ENCODE results near the gene TENT4B. TPM values are rescaled to one million over a fixed set of nuclear protein-coding genes. Genes with fewer than 3 reads are reported as not detected.

Gene TENT4B
- total RNA-seq, 2 experiments from 2014 or later: 17.5 to 18.0 TPM

DNA sequence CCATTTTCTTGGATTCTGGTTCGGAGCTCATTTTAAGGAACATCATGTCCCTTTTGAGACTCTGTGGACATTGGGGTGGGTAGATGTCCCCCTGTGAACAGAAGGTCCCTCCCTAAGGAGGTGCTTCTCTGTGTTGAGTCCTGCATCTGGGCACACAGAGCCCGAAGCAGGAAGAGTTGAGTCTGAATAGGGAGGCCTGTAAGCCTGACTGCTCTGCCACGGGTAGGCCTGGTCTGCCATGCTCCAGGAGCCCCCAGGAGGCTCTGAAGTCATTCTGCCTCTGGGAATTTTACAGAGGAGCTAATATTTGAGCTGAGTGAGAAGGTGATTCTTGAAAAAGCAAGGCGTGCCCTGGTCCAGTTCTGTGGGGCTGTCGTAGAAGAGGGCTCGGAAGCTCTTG lies 50.6 kb downstream of the TENT4B start:
- Mint-ChIP-seq H3K27ac (no peak overlapping the region), H3K36me3 (ENCODE audit: low read depth) (peaks cover 2% of the 10 kb centered on the region), H3K9me3 (no peaks in the 10 kb centered on the region), H3K4me3 (no peak overlapping the region), H3K27me3 (no peaks in the 10 kb centered on the region), H3K4me1 (peaks cover 42% of the 10 kb centered on the region)
- CTCF ChIA-PET: interaction anchor here (0.7 to 2.0 kb wide), 5 partner anchors 9 to 179 kb away, joined by 3 to 11 read pairs (median 3); partner anchors contain the start of gene CNEP1R1
- POLR2A ChIA-PET: interaction anchor here (1.4 kb wide), 1 partner anchor 49 kb away, joined by 3 read pairs; no protein-coding TSS in a partner anchor
- no peak for DNase-seq

DNA sequence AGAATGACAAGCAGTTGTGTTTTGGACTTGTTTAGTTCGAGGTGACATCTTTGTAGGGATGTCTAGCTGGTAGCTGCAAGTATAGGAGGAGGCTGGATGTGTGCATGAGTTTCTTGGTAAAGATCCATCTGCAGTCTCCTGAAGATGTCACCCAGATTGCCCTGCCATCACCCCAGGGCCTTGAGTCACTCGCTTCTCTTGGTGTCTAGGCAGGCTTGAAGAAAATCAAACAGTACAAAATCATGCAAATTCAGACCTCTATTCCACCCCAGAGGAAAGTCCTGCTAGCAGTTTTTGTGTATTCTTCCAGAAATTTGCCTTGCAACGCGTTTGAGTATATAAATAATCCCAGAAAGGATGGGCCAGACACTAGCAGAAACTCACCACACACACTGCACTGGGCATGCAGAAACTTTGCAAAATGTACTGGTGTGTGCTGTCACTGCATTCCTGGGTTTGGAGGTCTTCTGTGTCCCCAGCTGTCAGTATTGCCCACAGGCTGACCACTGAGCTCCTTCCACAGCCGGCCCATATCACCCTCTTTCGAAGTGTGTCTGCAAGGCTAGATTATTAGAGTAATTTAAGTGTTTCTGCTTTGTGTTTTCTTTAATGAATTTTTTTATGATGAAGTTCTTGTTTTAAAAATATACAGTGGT lies 51.5 kb downstream of the TENT4B start:
- POLR2A ChIA-PET: no interaction called here
- CTCF ChIA-PET: interaction anchor here (0.7 to 1.1 kb wide), 3 partner anchors 9 to 179 kb away, joined by 3 read pairs; partner anchors contain the start of gene CNEP1R1
- Mint-ChIP-seq H3K4me1 (peaks cover 38% of the 10 kb centered on the region), H3K9me3 (no peaks in the 10 kb centered on the region), H3K36me3 (ENCODE audit: low read depth) (peaks cover 2% of the 10 kb centered on the region), H3K27me3 (no peaks in the 10 kb centered on the region), H3K4me3 (no peak overlapping the region), H3K27ac (no peak overlapping the region)
- no peak for DNase-seq

DNA sequence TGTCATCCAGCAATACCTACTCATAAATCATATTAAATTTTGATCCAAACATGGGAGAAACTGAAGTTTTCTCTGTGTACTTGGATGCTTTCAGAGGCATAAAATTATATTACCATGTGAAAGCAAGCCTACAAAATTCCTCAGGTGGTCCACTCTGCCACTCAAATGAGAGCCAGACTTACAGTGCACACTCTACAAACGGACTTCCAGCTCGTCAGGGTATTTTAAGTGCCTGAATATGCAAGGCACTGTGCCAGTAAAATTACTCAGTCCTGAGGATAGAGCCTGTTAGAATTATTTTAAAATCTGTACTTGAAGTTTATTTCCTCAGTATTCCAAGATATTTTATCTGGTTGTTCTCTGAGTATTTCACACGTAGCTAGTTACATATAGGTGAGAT lies 54.5 kb downstream of the TENT4B start:
- H3K4me3 Mint-ChIP-seq: no peak overlapping the region
- DNase-seq: no peak
- no peaks in the 10 kb centered on the region for H3K27me3 Mint-ChIP-seq
- H3K27ac Mint-ChIP-seq: no peak overlapping the region
- H3K4me1 Mint-ChIP-seq: peaks cover 34% of the 10 kb centered on the region
- CTCF ChIA-PET: interaction anchor here (0.6 to 8.5 kb wide), 4 partner anchors 9 to 598 kb away, joined by 3 to 191 read pairs (median 44); partner anchors contain the start of gene CNEP1R1
- POLR2A ChIA-PET: interaction anchor here (0.7 to 1.6 kb wide), 2 partner anchors 11 to 141 kb away, joined by 4 to 5 read pairs; no protein-coding TSS in a partner anchor
- no peaks in the 10 kb centered on the region for H3K9me3 Mint-ChIP-seq
- peaks cover 7% of the 10 kb centered on the region for H3K36me3 Mint-ChIP-seq (ENCODE audit: low read depth)

DNA sequence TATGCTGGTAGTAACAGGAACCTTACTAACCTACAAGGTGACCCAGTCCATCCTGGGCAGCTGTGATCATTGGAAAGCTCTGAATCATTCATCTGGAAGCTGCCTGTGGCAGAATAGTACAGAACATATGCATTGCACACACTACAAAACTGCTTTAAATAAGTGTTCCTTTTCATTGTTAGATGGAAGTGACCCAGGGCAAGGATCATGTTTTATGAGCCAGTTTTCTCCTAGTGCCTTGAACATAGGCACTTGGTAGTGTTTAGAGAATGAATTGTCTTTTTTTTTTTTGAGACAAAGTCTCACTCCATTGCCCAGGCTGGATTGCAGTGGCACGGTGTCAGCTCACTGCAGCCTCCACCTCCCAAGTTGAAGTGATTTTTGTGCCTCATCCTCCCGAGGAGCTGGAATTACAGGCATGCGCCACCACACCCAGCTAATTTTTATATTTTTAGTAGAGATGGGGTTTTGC lies 55.4 kb downstream of the TENT4B start:
- Mint-ChIP-seq H3K27ac (no peak overlapping the region), H3K27me3 (no peaks in the 10 kb centered on the region), H3K4me1 (peaks cover 27% of the 10 kb centered on the region), H3K36me3 (ENCODE audit: low read depth) (peaks cover 14% of the 10 kb centered on the region), H3K9me3 (no peaks in the 10 kb centered on the region), H3K4me3 (no peak overlapping the region)
- CTCF ChIA-PET: interaction anchor here (2.2 to 8.5 kb wide), 4 partner anchors 10 to 597 kb away, joined by 4 to 191 read pairs (median 57); partner anchors contain the start of gene CNEP1R1
- no peak for DNase-seq
- POLR2A ChIA-PET: interaction anchor here (0.7 to 1.6 kb wide), 2 partner anchors 11 to 142 kb away, joined by 4 to 5 read pairs; no protein-coding TSS in a partner anchor

DNA sequence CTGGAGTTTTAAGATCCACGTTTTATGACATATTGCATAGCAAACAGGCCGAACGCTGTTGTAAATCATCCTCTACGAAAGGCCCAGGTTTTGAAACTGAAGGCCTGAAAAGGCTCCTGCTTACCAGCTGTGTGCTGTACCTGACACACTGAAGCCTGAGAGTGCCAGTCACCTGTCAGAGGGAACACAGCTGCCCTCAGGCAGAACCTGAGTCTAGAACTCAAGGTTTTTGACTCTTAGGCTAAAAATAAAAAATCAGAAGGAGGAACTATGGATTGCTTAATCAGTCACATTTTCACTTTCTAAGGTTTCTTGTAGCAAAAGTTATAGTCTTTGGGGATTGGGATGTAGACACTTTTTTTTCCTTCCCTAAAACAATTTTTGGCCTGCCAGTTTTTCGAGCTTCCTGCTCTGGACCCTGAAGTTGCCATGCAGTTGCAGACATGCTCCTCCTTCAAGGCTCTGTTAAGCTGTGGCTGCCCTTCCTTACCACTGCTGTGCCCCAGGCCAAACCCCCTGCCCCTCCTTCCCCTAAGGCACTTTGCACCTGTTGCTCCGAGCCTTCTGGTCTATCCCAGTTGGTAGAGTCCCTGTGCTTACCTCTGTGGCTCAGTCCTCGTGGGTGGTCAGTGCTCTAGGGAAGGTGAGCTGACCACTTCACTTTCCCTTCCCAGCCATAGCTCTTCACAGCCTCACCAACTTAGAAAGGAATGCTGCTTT lies 56.6 kb downstream of the TENT4B start:
- Mint-ChIP-seq H3K4me3 (no peak overlapping the region), H3K27me3 (no peaks in the 10 kb centered on the region), H3K4me1 (peaks cover 29% of the 10 kb centered on the region), H3K36me3 (ENCODE audit: low read depth) (peaks cover 17% of the 10 kb centered on the region), H3K9me3 (no peaks in the 10 kb centered on the region), H3K27ac (peak overlapping the region; percentile 4)
- POLR2A ChIA-PET: interaction anchor here (1.0 to 3.4 kb wide), 5 partner anchors 54 to 184 kb away, joined by 5 to 26 read pairs (median 9); partner anchors contain the start of genes CNEP1R1 and HEATR3
- DNase-seq: no peak
- CTCF ChIA-PET: interaction anchor here (0.5 to 8.5 kb wide), 42 partner anchors 11 to 597 kb away, joined by 3 to 191 read pairs (median 4); partner anchors contain the start of genes CNEP1R1 and HEATR3

DNA sequence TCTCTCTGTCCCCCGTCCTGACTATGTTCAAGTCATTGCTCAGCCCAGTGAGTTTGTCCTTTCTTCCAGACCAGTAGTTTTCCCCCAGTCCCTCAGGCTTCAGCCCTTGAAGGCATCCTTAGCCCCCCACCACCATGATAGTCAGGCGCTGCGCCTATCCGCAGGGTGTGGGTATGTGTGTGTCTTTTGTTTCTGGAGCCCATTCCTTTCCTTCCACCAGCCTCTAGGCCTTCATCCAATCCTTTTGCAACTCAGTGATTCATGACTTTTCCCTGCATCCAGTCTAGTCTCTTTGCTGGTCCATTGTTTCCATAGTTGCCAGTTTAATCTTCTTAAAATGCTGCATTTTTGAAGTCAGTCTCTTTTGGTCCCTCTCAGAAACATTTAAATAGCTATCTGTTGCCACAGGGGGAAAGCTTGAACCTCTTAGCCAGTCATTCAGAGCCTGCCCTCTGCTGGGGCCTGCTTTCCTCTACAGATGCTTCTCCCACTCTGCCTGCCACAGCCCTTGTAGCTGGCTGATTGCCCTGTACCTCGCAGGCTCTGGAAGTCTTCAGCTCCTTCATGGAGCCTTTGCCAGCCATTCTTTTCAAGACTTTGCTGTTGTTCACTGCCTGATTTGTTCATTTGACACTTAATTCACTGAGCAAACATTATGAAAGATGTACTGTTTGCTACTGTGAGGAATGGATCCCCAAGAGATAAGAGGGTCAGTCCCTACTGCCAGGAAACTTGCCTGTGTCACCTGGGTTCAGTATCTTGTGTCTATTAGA lies 57.3 kb downstream of the TENT4B start:
- Mint-ChIP-seq H3K27ac (peak overlapping the region; percentile 4), H3K36me3 (ENCODE audit: low read depth) (peaks cover 20% of the 10 kb centered on the region), H3K9me3 (no peaks in the 10 kb centered on the region), H3K27me3 (no peaks in the 10 kb centered on the region), H3K4me1 (peaks cover 35% of the 10 kb centered on the region), H3K4me3 (no peak overlapping the region)
- peak; percentile 76 for DNase-seq
- POLR2A ChIA-PET: interaction anchor here (0.8 to 3.4 kb wide), 9 partner anchors 55 to 534 kb away, joined by 3 to 26 read pairs (median 5); partner anchors contain the start of genes CNEP1R1 and HEATR3
- CTCF ChIA-PET: interaction anchor here (0.5 to 8.5 kb wide), 53 partner anchors 10 to 596 kb away, joined by 3 to 191 read pairs (median 4); partner anchors contain the start of genes CNEP1R1 and HEATR3

DNA sequence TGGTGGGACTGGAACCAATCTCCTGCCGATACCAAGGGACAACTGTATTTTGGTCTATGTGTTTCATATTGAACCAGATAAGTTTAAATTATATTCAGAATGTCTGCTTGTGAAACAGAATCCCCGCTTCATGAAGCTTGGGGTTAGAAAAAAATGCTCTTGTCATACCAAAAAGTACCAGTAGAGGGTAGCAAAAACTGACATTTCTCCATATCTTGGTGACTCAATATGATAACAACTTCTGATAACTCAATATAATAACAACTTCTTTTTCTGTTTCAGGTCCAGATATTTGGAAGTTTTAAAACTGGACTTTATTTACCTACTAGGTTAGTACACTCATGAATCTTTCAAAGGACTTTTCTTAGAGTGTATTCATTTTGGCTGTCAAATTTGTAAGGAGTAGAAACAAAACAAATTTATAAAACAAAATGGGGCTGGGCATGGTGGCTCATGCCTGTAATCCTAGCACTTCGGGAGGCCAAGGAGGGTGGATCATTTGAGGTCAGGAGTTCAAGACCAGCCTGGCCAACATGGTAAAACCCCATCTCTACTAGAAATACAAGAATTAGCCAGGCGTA lies 60.9 kb downstream of the TENT4B start:
- peaks cover 29% of the 10 kb centered on the region for H3K36me3 Mint-ChIP-seq (ENCODE audit: low read depth)

DNA sequence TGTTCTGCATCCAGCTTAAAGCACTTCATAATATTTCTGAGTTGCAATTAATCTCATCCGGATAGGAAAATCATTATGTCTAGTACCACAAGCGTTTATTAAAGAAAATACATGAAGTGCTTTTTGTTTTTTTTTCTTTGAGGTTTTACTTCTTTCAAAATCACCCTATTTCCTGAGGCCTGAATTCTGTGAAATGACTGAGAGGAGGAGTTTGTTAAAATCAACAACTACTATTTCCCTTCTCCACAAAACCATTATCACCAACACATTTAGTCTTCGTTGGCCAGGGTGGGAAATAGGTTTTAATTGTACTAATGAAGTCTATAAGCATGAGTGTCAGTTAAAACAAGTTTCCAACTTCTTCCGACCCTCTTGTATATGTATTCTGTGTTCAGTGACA lies 62.6 kb downstream of the TENT4B start:
- peak overlapping the region; percentile 83 for H3K27ac Mint-ChIP-seq

More for the DNA sequence above, 60.9 kb downstream of the TENT4B start:
- Mint-ChIP-seq H3K27ac (peak overlapping the region; percentile 78), H3K4me3 (no peak overlapping the region), H3K4me1 (peaks cover 48% of the 10 kb centered on the region), H3K9me3 (no peaks in the 10 kb centered on the region), H3K27me3 (no peaks in the 10 kb centered on the region)
- DNase-seq: no peak
- CTCF ChIA-PET: interaction anchor here (0.6 to 8.5 kb wide), 11 partner anchors 10 to 454 kb away, joined by 3 to 85 read pairs (median 5); partner anchors contain the start of gene CNEP1R1
- POLR2A ChIA-PET: interaction anchor here (0.6 to 2.1 kb wide), 4 partner anchors 52 to 148 kb away, joined by 3 to 7 read pairs (median 3); partner anchors contain the start of genes ADCY7 and HEATR3

DNA sequence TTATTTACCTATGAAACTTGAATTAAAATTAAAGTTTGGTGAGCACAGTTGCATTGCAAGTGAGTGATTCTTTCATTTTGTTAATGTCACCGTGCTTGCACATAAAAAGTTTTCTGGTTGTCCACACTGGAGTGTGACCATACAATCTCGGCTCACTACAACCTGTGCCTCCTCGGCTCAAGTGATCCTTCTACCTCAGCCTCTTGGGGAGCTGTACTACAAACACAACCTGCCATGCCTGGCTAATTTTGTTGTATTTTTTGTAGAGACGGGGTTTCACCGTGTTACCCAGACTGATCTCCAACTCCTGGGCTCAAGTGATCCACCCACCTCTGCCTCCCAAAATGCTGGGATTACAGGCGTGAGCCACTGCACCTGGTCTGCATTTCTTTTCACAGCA lies 63.1 kb downstream of the TENT4B start:
- Mint-ChIP-seq H3K9me3 (no peaks in the 10 kb centered on the region), H3K4me3 (peak overlapping the region; percentile 70), H3K27me3 (no peaks in the 10 kb centered on the region), H3K27ac (peak overlapping the region; percentile 83), H3K4me1 (peaks cover 37% of the 10 kb centered on the region), H3K36me3 (ENCODE audit: low read depth) (peaks cover 31% of the 10 kb centered on the region)
- no peak for DNase-seq
- ChIA-PET CTCF (interaction anchor here (0.6 to 3.4 kb wide), 10 partner anchors 12 to 590 kb away, joined by 3 to 20 read pairs (median 4); partner anchors contain the start of gene CNEP1R1), POLR2A (interaction anchor here (0.8 to 2.5 kb wide), 8 partner anchors 12 to 151 kb away, joined by 3 to 11 read pairs (median 4); partner anchors contain the start of gene ADCY7)

More for the DNA sequence above, 62.6 kb downstream of the TENT4B start:
- H3K4me3 Mint-ChIP-seq: peak overlapping the region; percentile 70
- ChIA-PET POLR2A (interaction anchor here (0.7 to 2.5 kb wide), 8 partner anchors 13 to 152 kb away, joined by 3 to 11 read pairs (median 4); partner anchors contain the start of gene ADCY7), CTCF (interaction anchor here (0.6 to 8.5 kb wide), 13 partner anchors 8 to 591 kb away, joined by 3 to 85 read pairs (median 5); partner anchors contain the start of gene CNEP1R1)
- DNase-seq: no peak
- H3K9me3 Mint-ChIP-seq: no peaks in the 10 kb centered on the region
- H3K4me1 Mint-ChIP-seq: peaks cover 38% of the 10 kb centered on the region
- no peaks in the 10 kb centered on the region for H3K27me3 Mint-ChIP-seq
- H3K36me3 Mint-ChIP-seq (ENCODE audit: low read depth): peaks cover 32% of the 10 kb centered on the region

DNA sequence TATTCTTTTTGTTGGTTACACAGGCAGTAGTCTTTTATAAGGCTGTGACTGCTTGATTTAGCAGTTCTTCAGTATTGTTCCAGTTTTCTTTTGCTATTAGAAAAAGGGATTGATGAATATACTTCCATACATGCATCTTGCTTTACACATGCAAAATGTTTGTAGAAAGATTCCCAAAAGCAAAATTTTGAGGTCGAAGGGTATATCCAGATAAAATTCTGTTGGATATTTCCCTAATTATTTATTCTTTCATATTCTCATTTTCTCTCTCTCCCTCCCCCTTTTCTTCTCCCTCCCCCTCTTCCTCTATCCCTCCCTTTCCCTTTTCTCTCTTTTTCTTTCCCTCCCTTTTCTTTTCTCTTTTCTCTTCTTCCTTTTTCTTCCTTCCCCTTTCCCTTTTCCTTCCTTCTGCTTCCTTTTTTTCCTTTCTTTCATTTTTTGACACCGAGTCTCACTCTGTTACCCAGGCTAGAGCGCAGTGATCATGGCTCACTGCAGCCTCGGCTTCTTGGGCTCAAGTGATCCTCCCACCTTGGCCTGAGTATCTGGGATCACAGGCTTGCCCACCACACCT lies 66.4 kb downstream of the TENT4B start:
- POLR2A ChIA-PET: no interaction called here
- no peak for DNase-seq
- no peaks in the 10 kb centered on the region for H3K9me3 Mint-ChIP-seq
- CTCF ChIA-PET: interaction anchor here (1.8 kb wide), 1 partner anchor 9 kb away, joined by 9 read pairs; no protein-coding TSS in a partner anchor
- H3K36me3 Mint-ChIP-seq (ENCODE audit: low read depth): peaks cover 19% of the 10 kb centered on the region
- no peak overlapping the region for H3K27ac Mint-ChIP-seq
- H3K4me3 Mint-ChIP-seq: no peak overlapping the region
- no peaks in the 10 kb centered on the region for H3K27me3 Mint-ChIP-seq
- peaks cover 31% of the 10 kb centered on the region for H3K4me1 Mint-ChIP-seq

DNA sequence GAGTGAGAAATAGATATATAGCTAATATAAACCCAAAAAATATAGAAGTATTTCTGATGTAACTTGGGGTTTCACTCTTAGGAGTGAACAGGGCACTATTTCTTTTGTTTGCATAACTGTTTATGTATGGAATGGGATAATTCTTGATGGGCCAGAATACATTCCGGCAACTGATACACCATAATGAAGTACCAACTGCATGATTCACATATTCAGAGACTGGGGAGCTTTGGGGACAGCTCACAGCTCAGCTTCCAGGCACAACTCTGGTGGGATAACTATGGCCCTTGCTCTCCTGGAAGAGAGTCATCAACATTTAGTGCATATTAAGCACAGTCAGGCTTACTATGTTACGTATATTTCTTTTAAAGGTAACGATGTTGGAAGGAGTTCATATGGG lies 71.2 kb downstream of the TENT4B start:
- peaks cover 39% of the 10 kb centered on the region for H3K36me3 Mint-ChIP-seq (ENCODE audit: low read depth)
- CTCF ChIA-PET: interaction anchor here (0.6 to 0.8 kb wide), 2 partner anchors 9 to 13 kb away, joined by 3 read pairs; no protein-coding TSS in a partner anchor
- no peaks in the 10 kb centered on the region for H3K9me3 Mint-ChIP-seq
- POLR2A ChIA-PET: interaction anchor here (1.0 kb wide), 1 partner anchor 17 kb away, joined by 5 read pairs; no protein-coding TSS in a partner anchor
- no peak overlapping the region for H3K4me3 Mint-ChIP-seq
- H3K4me1 Mint-ChIP-seq: peaks cover 22% of the 10 kb centered on the region
- no peak overlapping the region for H3K27ac Mint-ChIP-seq
- no peak for DNase-seq
- no peaks in the 10 kb centered on the region for H3K27me3 Mint-ChIP-seq
